Measurements from ENCODE around the gene KAZN.

Gene KAZN

DNA sequence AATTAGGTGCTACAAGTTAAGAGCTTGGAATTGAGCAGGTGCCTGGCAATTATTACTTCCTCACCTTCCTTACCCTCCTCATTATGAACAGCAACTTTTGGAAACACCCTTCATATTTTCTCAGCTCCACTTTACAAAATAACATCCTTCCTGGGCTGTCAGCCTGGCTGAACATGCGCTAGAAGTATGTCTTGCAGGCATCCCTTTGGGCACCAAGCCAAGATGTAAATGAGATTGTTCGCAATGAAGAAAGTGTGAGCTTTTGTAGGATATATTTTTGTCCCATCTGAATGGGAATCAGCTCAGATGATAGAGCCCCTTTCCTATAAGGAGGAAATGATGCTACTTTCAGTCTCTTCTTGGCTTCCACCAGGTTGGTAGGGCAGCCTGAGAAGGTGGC, 245.9 kb downstream of the KAZN start:
- H3K4me3 ChIP-seq (ENCODE audit: low read depth in 1 of 2, low read length in 1 of 2), result no peak overlapping the region
- no peak overlapping the region for H3K27ac ChIP-seq
- TF ChIP-seq, protein P1, sequence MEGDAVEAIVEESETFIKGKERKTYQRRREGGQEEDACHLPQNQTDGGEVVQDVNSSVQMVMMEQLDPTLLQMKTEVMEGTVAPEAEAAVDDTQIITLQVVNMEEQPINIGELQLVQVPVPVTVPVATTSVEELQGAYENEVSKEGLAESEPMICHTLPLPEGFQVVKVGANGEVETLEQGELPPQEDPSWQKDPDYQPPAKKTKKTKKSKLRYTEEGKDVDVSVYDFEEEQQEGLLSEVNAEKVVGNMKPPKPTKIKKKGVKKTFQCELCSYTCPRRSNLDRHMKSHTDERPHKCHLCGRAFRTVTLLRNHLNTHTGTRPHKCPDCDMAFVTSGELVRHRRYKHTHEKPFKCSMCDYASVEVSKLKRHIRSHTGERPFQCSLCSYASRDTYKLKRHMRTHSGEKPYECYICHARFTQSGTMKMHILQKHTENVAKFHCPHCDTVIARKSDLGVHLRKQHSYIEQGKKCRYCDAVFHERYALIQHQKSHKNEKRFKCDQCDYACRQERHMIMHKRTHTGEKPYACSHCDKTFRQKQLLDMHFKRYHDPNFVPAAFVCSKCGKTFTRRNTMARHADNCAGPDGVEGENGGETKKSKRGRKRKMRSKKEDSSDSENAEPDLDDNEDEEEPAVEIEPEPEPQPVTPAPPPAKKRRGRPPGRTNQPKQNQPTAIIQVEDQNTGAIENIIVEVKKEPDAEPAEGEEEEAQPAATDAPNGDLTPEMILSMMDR (IDR thresholded peaks at IDR 0.05), result no peak
- H3K27me3 ChIP-seq, result no peaks in the 10 kb centered on the region
- H3K36me3 ChIP-seq, result no peaks in the 10 kb centered on the region
- no peaks in the 10 kb centered on the region for H3K4me1 ChIP-seq (ENCODE audit: control insufficient read depth in 1 of 2, insufficient read depth in 1 of 2, low read depth in 1 of 2, low read length in 1 of 2)
- H3K9me3 ChIP-seq, result no peaks in the 10 kb centered on the region

DNA sequence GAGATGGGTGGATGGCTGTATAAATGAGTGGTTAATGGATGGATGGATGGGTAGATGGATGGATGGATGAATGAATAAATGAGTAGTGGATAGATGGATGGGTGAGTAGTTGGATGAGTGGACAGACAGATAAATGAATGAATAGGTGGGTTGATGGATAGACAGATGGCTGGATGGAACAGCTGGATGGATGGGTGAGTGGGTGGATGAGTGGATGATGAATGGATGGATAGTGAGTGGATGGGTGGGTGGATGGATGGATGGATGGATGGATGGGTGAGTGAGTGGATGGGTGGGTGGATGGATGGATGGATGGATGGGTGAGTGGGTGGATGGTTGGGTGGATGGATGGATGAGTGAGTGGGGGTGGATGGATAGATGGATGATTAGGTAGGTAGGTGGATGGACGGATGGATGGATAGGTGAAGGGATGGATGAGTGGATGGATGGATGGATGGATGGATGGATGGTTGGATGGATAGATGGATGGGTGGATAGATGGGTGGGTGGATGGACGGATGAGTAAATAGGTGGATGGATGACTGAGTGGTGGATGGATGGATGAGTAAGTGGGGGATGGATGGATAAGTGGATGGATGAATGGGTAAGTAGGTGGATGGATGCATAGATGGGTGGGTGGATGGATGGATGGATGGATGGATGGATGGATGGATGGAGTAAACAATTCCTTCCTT, 246.6 kb downstream of the KAZN start:
- no peaks in the 10 kb centered on the region for H3K4me1 ChIP-seq (ENCODE audit: control insufficient read depth in 1 of 2, insufficient read depth in 1 of 2, low read depth in 1 of 2, low read length in 1 of 2)
- no peak overlapping the region for H3K27ac ChIP-seq
- H3K27me3 ChIP-seq, result no peaks in the 10 kb centered on the region
- no peaks in the 10 kb centered on the region for H3K9me3 ChIP-seq
- TF ChIP-seq, protein P1 (IDR thresholded peaks at IDR 0.05), result no peak
- H3K4me3 ChIP-seq (ENCODE audit: low read depth in 1 of 2, low read length in 1 of 2), result no peak overlapping the region
- no peaks in the 10 kb centered on the region for H3K36me3 ChIP-seq

DNA sequence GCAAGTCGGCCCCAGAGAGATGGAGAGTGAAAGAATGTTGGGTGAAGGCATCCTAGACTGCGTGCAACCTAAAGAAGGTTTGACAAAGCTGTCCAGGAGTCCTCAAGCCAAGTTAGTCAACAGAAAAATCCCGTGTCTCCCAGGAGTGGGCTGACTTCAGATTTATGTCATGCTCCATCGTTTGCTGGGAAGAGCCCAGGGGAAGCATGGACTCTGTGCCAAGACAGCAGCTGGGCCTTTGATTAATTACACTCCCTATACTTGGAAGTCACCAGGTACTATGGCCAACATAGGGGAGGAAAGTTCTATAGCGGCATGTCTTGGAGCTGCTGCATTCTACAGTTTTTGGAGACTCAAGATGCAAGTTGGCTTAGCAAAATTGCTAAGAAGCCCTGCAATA, 247.4 kb downstream of the KAZN start:
- H3K4me1 ChIP-seq (ENCODE audit: control insufficient read depth in 1 of 2, insufficient read depth in 1 of 2, low read depth in 1 of 2, low read length in 1 of 2), result no peaks in the 10 kb centered on the region
- TF ChIP-seq, protein P1 (IDR thresholded peaks at IDR 0.05), result no peak

DNA sequence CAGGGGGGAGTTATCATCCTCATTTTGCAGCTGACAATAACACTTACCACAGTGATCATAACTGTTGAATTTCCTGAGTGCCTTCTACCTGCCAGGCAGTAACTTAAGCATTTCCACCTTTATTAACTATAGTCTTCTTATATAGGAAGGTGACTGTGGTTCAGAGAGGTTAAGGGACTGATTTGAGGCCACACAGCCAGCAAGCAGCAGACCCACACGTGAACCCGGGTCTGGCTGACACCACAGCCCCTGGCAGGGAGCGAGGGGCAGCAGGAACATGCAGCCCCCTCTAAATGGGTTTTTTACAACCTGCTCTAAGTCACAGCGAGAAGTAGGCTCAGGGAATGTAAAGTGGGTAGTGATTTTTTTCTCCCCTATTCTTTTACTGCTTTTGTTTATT, 248.2 kb downstream of the KAZN start:
- H3K27me3 ChIP-seq, result no peaks in the 10 kb centered on the region
- H3K4me3 ChIP-seq (ENCODE audit: low read depth in 1 of 2, low read length in 1 of 2), result no peak overlapping the region
- no peaks in the 10 kb centered on the region for H3K36me3 ChIP-seq
- H3K4me1 ChIP-seq (ENCODE audit: control insufficient read depth in 1 of 2, insufficient read depth in 1 of 2, low read depth in 1 of 2, low read length in 1 of 2), result no peaks in the 10 kb centered on the region
- TF ChIP-seq, protein P1 (IDR thresholded peaks at IDR 0.05), result no peak
- no peaks in the 10 kb centered on the region for H3K9me3 ChIP-seq
- H3K27ac ChIP-seq, result no peak overlapping the region

More for the DNA sequence above, 247.4 kb downstream of the KAZN start:
- no peak overlapping the region for H3K27ac ChIP-seq
- no peak overlapping the region for H3K4me3 ChIP-seq (ENCODE audit: low read depth in 1 of 2, low read length in 1 of 2)
- no peaks in the 10 kb centered on the region for H3K27me3 ChIP-seq
- no peaks in the 10 kb centered on the region for H3K36me3 ChIP-seq
- no peaks in the 10 kb centered on the region for H3K9me3 ChIP-seq

DNA sequence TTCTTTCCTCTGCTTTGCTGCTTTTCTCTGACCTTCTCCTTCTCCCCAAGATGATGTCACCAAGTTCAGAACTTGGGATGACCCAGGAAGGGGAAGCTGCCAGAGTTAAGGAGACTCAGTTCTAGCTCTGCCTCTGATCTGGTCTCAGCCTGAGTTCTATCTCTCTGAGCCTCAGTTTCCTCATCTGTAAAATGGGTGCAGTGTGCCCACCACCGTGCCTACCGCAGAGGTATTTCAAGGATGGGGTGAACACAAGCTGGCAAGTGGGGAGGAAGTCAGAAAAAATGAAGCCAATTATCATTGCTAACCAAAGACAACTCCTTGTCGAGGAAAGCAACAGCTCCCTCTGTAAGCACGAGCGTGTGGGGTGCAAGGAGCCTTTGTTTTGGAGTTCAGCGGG, 249.7 kb downstream of the KAZN start:
- Histone ChIP-seq H3K4me3 (ENCODE audit: low read depth in 1 of 2, low read length in 1 of 2) (no peak overlapping the region), H3K27me3 (no peaks in the 10 kb centered on the region), H3K27ac (no peak overlapping the region), H3K36me3 (no peaks in the 10 kb centered on the region), H3K4me1 (ENCODE audit: control insufficient read depth in 1 of 2, insufficient read depth in 1 of 2, low read depth in 1 of 2, low read length in 1 of 2) (no peaks in the 10 kb centered on the region), H3K9me3 (no peaks in the 10 kb centered on the region)
- TF ChIP-seq, protein P1 (IDR thresholded peaks at IDR 0.05), result no peak
